IgD-negative memory B cell (primary cell): ENCODE measurements around the gene TCF23. TPM values are rescaled to one million over a fixed set of nuclear protein-coding genes. Genes with fewer than 3 reads are reported as not detected.
"Not testable (repeated sequence)": the region's sequence is repeated elsewhere in the genome, so short reads cannot be mapped to it uniquely, and the experiment has no call there.

ENCODE experiments used
- H3K27ac Mint-ChIP-seq, 3 donors: one replicate each; pipeline ENCODE4 v1.8.0; 2020 to 2022; ENCODE audit warnings: mild to moderate bottlenecking in 3 of 3, mixed read lengths in 3 of 3, moderate library complexity in 1 of 3
- H3K27me3 Mint-ChIP-seq: one replicate; pipeline ENCODE4 v1.8.0; 2021; ENCODE audit warnings: mixed read lengths
- H3K36me3 Mint-ChIP-seq: one replicate; pipeline ENCODE4 v1.8.0; 2020; ENCODE audit warnings: mild to moderate bottlenecking, mixed read lengths
- H3K4me1 Mint-ChIP-seq, 3 donors: one replicate each; pipeline ENCODE4 v1.8.0; 2020 to 2022; ENCODE audit warnings: mixed read lengths in 3 of 3, mild to moderate bottlenecking in 1 of 3
- H3K4me3 Mint-ChIP-seq, 4 donors: one replicate each; pipeline ENCODE4 v1.8.0; 2020 to 2022; ENCODE audit warnings: mild to moderate bottlenecking in 4 of 4, mixed read lengths in 4 of 4, moderate library complexity in 3 of 4
- H3K9me3 Mint-ChIP-seq, 3 donors: one replicate each; pipeline ENCODE4 v1.8.0; 2020 to 2021; ENCODE audit warnings: mixed read lengths in 3 of 3, mild to moderate bottlenecking in 1 of 3
- polyA plus RNA-seq: library from polyadenylated mRNA; unstranded; fragments of 300-500 nt; fragmentation: Illumina TruSeq; gene quantifications from one replicate; pipeline ENCODE4 v1.2.3, GENCODE V29; 2021

Gene TCF23
- polyA plus RNA-seq, 1 donor from 2014 or later, result not detected

GRCh38 chr2:27184115-27184514, 35.3 kb downstream of the TCF23 start:
- Mint-ChIP-seq H3K9me3 (no peaks in the 10 kb centered on the region), H3K36me3 (peaks cover 4% of the 10 kb centered on the region), H3K27ac (no peak overlapping the region), H3K4me1 (no peaks in the 10 kb centered on the region), H3K4me3 (no peak overlapping the region), H3K27me3 (peaks cover 23% of the 10 kb centered on the region)

DNA sequence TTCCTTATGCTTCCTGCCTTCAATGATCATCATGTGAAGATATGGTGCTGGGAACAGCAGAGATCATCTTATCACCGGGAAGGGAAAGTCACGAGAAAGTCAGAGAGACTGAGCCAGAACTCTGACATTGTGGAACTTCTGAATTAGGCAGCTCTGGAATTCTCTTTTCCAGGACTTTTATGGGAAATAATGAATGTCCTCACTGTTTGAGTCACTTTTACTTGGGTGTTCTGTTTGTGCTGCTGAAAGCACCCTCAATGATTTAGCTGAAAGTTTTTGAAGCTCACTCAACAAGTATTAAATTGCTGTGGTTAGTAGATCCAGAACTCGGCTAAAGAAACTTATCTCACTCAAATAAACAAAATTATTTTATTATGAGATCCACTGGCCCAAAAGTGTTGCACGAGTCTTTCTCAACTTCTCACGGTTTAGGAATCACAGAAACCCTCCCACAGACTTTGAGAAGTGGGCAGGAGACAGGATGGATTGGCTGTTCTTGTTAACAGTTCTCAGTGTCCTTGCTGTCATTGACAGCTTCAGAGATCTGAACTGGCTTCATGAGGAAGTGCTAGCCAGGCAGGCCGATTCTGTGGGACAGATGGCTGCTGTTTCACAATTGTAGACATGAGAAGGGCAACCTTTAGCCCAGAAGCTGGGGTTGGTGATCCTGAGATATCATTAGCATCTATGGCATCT, 36.7 kb downstream of the TCF23 start:
- Mint-ChIP-seq H3K36me3 (peaks cover 4% of the 10 kb centered on the region), H3K4me1 (no peaks in the 10 kb centered on the region), H3K4me3 (no peak overlapping the region), H3K9me3 (no peaks in the 10 kb centered on the region), H3K27ac (no peak overlapping the region), H3K27me3 (peaks cover 20% of the 10 kb centered on the region)

DNA sequence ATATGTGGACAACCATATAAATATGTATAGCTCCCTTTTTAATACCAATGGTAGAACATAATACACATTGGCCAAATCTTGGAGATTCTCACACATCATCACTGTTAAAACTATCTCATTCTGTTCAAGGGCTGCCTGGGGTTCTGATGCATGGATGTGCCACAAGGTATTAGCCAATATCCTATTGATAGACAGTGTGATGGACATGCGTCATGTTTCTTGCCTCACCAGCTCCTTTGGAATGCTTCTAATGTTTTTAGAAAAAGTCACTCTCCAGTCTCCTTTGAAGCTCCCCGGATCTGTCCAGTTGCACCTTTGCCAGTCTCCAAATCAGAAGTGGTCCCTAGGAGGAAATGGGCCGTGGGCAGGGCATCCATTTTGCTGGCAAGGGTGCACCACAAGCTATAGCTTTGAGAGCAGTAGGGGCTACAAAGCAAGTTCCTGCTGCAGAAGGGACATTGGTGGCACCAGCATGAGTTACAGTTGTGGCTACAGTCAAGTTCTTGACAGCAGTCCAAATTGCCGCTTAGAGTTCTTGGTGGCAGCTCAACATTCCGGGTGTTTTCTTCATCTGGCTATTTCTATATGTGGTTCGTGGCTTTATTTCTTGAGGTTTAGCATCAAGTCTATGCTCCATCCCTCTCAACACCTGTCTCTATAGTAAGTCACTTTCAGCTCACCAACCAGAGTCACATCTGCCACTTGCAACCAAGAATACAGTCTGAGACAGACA, 38.0 kb downstream of the TCF23 start:
- H3K27me3 Mint-ChIP-seq, result peaks cover 11% of the 10 kb centered on the region
- H3K27ac Mint-ChIP-seq, result peak overlapping the region in 1 of 3 donors; percentile 45
- peaks cover 0 to 2% (median 2%) of the 10 kb centered on the region in 3 donors for H3K4me1 Mint-ChIP-seq
- no peaks in the 10 kb centered on the region for H3K9me3 Mint-ChIP-seq
- no peaks in the 10 kb centered on the region for H3K36me3 Mint-ChIP-seq
- no peak overlapping the region for H3K4me3 Mint-ChIP-seq

GRCh38 chr2:27189989-27190388, 41.2 kb downstream of the TCF23 start:
- Mint-ChIP-seq H3K4me1 (peaks cover 0 to 4% (median 3%) of the 10 kb centered on the region in 3 donors), H3K27ac (no peak overlapping the region), H3K36me3 (no peaks in the 10 kb centered on the region), H3K27me3 (peaks cover 6% of the 10 kb centered on the region), H3K9me3 (no peaks in the 10 kb centered on the region), H3K4me3 (no peak overlapping the region)

DNA sequence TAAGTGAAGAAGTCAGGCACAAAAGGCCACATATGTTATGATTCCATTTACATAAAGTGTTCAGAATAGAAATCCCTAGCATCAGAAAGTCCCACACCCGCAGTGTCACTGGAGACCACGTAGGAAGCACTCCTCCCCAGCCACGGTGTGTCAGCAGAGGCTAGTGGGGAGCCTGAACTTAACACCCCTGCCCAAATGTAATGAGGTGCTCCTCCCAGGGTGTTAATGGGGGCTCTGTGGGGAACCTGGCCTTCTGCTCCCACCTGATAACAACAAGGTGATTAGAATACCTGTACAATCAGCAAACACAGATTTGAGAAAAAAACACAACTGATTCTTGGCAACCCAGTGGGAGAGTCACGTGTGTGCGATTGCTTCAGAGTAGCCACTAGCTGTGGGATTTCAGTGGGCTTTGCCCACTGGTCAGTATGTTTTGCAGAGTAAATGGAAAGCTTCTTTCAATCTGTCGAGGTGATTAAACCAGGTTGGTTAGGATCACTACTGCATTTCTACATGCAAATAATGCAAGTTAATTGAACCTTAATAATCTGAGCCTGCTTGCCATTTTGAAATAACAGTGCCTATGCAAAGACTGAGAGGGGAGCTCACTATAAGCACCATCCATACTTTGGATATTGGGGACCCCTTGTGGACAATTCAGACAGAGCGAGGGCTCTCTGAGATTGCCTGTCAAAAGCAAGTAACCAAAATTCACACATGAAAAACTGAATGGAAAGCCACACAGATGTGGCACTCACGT, 42.4 kb downstream of the TCF23 start:
- no peak overlapping the region for H3K4me3 Mint-ChIP-seq
- no peaks in the 10 kb centered on the region for H3K36me3 Mint-ChIP-seq
- no peak overlapping the region for H3K27ac Mint-ChIP-seq
- H3K4me1 Mint-ChIP-seq, result peaks cover 0 to 4% (median 3%) of the 10 kb centered on the region in 3 donors
- H3K9me3 Mint-ChIP-seq, result peaks cover 0 to 3% (median 0%) of the 10 kb centered on the region in 3 donors
- peaks cover 4% of the 10 kb centered on the region for H3K27me3 Mint-ChIP-seq

DNA sequence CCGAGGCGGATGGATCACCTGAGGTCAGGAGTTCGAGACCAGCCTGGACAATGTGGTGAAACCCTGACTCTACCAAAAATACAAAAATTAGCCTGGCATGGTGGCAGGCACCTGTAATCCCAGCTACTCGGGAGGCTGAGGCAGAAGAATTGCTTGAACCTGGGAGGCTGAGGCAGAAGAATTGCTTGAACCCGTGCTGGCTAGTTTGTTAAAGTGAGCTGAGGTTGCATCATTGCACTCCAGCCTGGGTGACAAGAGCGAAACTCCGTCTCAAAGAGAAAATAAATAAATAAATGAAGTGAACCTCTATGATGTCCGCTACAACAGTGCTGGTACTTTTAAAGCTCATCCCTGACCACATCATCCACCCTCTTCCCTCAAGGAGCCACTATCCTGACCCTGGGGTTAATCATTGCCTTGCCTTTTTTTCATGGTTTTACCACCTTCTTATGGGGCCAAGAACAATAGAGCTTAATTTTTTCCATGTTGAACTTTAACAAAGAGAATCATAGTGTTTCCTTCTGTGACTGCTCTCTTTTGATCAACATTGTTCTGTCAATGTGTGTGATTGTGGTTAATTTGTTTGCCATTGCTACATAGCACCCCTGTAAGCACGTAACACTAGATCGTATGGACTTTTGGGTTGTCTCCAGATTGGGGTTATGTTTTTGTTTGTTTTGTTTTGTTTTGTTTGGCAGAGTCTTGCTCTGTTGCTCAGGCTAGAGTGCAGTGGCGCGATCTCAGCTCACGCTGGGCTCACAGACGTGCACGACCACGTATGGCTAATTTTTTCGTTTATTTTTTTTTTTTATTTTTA, 45.9 kb downstream of the TCF23 start:
- Mint-ChIP-seq H3K36me3 (peaks cover 3% of the 10 kb centered on the region), H3K27ac (no peak overlapping the region), H3K4me1 (peaks cover 0 to 4% (median 3%) of the 10 kb centered on the region in 3 donors), H3K27me3 (no peaks in the 10 kb centered on the region), H3K4me3 (no peak overlapping the region), H3K9me3 (peaks cover 0 to 3% (median 0%) of the 10 kb centered on the region in 3 donors)

GRCh38 chr2:27195799-27196198, 47.0 kb downstream of the TCF23 start:
- not testable (repeated sequence) for H3K27ac Mint-ChIP-seq, H3K4me1 Mint-ChIP-seq, H3K36me3 Mint-ChIP-seq, H3K27me3 Mint-ChIP-seq, H3K9me3 Mint-ChIP-seq, H3K4me3 Mint-ChIP-seq

DNA sequence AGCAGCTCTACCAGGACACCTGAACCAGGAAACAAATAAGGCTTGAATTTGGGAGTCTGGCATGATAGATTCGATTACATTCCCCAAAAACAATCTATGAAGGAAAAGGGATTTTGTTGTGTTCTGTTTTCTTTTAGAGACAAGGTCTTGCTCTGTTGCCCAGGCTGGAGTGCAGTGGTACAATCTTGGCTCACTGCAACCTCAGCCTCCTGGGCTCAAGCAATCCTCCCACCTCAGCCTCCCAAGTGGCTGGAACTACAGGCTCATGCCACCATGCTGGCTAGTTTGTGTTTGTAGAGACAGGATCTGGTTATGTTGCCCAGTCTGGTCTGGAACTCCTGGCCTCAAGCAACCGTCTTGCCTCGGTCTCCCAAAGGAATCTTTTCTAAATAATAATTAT, 49.3 kb downstream of the TCF23 start:
- not testable (repeated sequence) for H3K4me1 Mint-ChIP-seq, H3K36me3 Mint-ChIP-seq, H3K27me3 Mint-ChIP-seq, H3K27ac Mint-ChIP-seq, H3K9me3 Mint-ChIP-seq
- H3K4me3 Mint-ChIP-seq, result peak overlapping the region in 1 of 4 donors; percentile 52

GRCh38 chr2:27198627-27199026, 49.8 kb downstream of the TCF23 start:
- H3K27ac Mint-ChIP-seq, result peak overlapping the region in 1 of 3 donors; percentile 8

GRCh38 chr2:27199241-27199640, 50.4 kb downstream of the TCF23 start:
- H3K9me3 Mint-ChIP-seq, result peaks cover 0 to 3% (median 0%) of the 10 kb centered on the region in 3 donors
- H3K27ac Mint-ChIP-seq, result no peak overlapping the region
- peaks cover 5% of the 10 kb centered on the region for H3K36me3 Mint-ChIP-seq
- no peak overlapping the region for H3K4me3 Mint-ChIP-seq
- peaks cover 0 to 1% (median 0%) of the 10 kb centered on the region in 3 donors for H3K4me1 Mint-ChIP-seq
- H3K27me3 Mint-ChIP-seq, result no peaks in the 10 kb centered on the region

More at GRCh38 chr2:27198627-27199026, 49.8 kb downstream of the TCF23 start:
- H3K4me1 Mint-ChIP-seq, result peaks cover 0 to 1% (median 0%) of the 10 kb centered on the region in 3 donors
- peak overlapping the region in 1 of 4 donors; percentile 66 for H3K4me3 Mint-ChIP-seq
- H3K9me3 Mint-ChIP-seq, result peaks cover 0 to 3% (median 0%) of the 10 kb centered on the region in 3 donors
- H3K27me3 Mint-ChIP-seq, result no peaks in the 10 kb centered on the region
- peaks cover 5% of the 10 kb centered on the region for H3K36me3 Mint-ChIP-seq

DNA sequence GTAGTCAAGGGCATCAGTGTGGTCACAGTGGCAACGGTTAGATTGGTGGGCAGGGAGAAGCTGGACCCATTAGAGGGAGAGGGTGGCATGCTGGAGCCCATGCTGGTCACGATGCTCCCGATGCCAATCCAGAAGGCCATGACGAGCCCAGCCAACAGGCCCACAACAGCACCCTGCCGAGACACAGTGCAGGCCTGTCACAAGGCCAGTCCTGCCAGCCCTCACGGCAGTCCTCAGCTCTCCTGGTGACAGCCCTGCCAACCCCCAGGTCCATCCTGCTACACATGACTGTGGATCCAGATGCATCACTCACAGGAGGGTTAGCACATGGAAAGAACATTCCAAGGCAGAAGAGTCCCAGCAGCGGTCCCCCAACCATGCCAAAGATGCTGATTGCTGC, 52.9 kb downstream of the TCF23 start:
- no peaks in the 10 kb centered on the region for H3K4me1 Mint-ChIP-seq
- H3K9me3 Mint-ChIP-seq, result no peaks in the 10 kb centered on the region
- no peaks in the 10 kb centered on the region for H3K27me3 Mint-ChIP-seq
- peaks cover 5% of the 10 kb centered on the region for H3K36me3 Mint-ChIP-seq
- H3K27ac Mint-ChIP-seq, result no peak overlapping the region
- H3K4me3 Mint-ChIP-seq, result no peak overlapping the region

- H3K4me3 Mint-ChIP-seq, result no peak overlapping the region
- H3K27ac Mint-ChIP-seq, result peak overlapping the region in 1 of 3 donors; percentile 2
- no peaks in the 10 kb centered on the region for H3K27me3 Mint-ChIP-seq
- peaks cover 5% of the 10 kb centered on the region for H3K36me3 Mint-ChIP-seq
- H3K4me1 Mint-ChIP-seq, result peaks cover 0 to 3% (median 0%) of the 10 kb centered on the region in 3 donors
- H3K9me3 Mint-ChIP-seq, result no peaks in the 10 kb centered on the region
These were observed 54.0 kb downstream of the TCF23 start for GRCh38 chr2:27202854-27203253.

GRCh38 chr2:27203741-27204140, 54.9 kb downstream of the TCF23 start:
- no peaks in the 10 kb centered on the region for H3K27me3 Mint-ChIP-seq
- peak overlapping the region in 1 of 4 donors; percentile 15 for H3K4me3 Mint-ChIP-seq
- H3K9me3 Mint-ChIP-seq, result no peaks in the 10 kb centered on the region
- H3K4me1 Mint-ChIP-seq, result peaks cover 0 to 3% (median 0%) of the 10 kb centered on the region in 3 donors
- H3K27ac Mint-ChIP-seq, result peak overlapping the region in 1 of 3 donors; percentile 2
- H3K36me3 Mint-ChIP-seq, result peaks cover 2% of the 10 kb centered on the region

- no peaks in the 10 kb centered on the region for H3K27me3 Mint-ChIP-seq
- H3K36me3 Mint-ChIP-seq, result peaks cover 1% of the 10 kb centered on the region
- peak overlapping the region in 1 of 3 donors; percentile 31 for H3K27ac Mint-ChIP-seq
- H3K4me1 Mint-ChIP-seq, result peaks cover 2 to 3% (median 3%) of the 10 kb centered on the region in 3 donors
- no peaks in the 10 kb centered on the region for H3K9me3 Mint-ChIP-seq
- H3K4me3 Mint-ChIP-seq, result no peak overlapping the region
These were observed 55.8 kb downstream of the TCF23 start for GRCh38 chr2:27204566-27204965.
